Glomerular visceral epithelial cell (primary cell): ENCODE results near the gene STK32C.
"Not testable (repeated sequence)": the region's sequence is repeated elsewhere in the genome, so short reads cannot be mapped to it uniquely, and the experiment has no call there.

Experiments
- DNase-seq: peaks from one replicate; pipeline ENCODE4 v3.0.0-alpha.2; 2016; ENCODE audit errors: extremely low spot score

STK32C gene

GRCh38 chr10:132267916-132268315 lies 39.8 kb downstream of the STK32C start:
- DNase-seq: not testable (repeated sequence)

- no peak for DNase-seq
These were observed 41.1 kb downstream of the STK32C start for GRCh38 chr10:132266594-132267161.

GRCh38 chr10:132265890-132266496 lies 41.8 kb downstream of the STK32C start:
- DNase-seq: no peak

GRCh38 chr10:132264966-132265889 lies 42.5 kb downstream of the STK32C start:
- DNase-seq: no peak

GRCh38 chr10:132264306-132264950 lies 43.3 kb downstream of the STK32C start:
- DNase-seq: no peak

GRCh38 chr10:132263866-132264265 lies 43.9 kb downstream of the STK32C start:
- DNase-seq: no peak

- no peak for DNase-seq
These were observed 47.9 kb downstream of the STK32C start for GRCh38 chr10:132259702-132260482.

- no peak for DNase-seq
These were observed 49.3 kb downstream of the STK32C start for GRCh38 chr10:132258423-132258822.

- no peak for DNase-seq
These were observed 49.8 kb downstream of the STK32C start for GRCh38 chr10:132257907-132258306.

- peak; percentile 58 for DNase-seq
These were observed 50.5 kb downstream of the STK32C start for GRCh38 chr10:132257271-132257670.

GRCh38 chr10:132256866-132257265 lies 50.9 kb downstream of the STK32C start:
- no peak for DNase-seq

GRCh38 chr10:132255489-132256344 lies 52.0 kb downstream of the STK32C start:
- DNase-seq: no peak

- no peak for DNase-seq
These were observed 52.9 kb downstream of the STK32C start for GRCh38 chr10:132254841-132255240.

GRCh38 chr10:132253092-132253687 lies 54.6 kb downstream of the STK32C start:
- no peak for DNase-seq

- DNase-seq: no peak
These were observed 55.3 kb downstream of the STK32C start for GRCh38 chr10:132252412-132252811.

GRCh38 chr10:132251928-132252327 lies 55.8 kb downstream of the STK32C start:
- no peak for DNase-seq

- no peak for DNase-seq
These were observed 57.0 kb downstream of the STK32C start for GRCh38 chr10:132250481-132251475.

GRCh38 chr10:132249824-132250375 lies 57.9 kb downstream of the STK32C start:
- no peak for DNase-seq
